ENCODE data around the gene DIDO1.

DNA sequence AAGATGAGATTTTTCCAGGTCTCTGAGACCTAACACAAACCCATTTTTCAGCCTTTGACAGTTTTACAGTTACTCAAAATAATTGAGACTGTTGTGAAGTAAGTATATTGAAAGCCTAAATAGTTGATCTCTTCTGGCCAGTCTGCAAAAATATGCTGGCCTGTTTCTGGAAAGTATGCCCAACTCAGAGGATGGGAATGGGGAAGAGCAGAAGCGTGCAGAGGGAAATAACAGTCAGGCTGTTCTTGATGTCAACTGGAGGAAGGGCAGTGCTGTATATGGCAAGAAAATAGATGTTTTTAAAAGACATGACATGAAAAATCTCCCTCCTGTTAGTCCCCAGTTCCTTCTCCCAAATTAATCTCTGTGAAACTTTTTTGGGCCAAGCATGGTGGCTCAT is 15.5 kb upstream of the DIDO1 start:
- TF ChIP-seq, protein P1, sequence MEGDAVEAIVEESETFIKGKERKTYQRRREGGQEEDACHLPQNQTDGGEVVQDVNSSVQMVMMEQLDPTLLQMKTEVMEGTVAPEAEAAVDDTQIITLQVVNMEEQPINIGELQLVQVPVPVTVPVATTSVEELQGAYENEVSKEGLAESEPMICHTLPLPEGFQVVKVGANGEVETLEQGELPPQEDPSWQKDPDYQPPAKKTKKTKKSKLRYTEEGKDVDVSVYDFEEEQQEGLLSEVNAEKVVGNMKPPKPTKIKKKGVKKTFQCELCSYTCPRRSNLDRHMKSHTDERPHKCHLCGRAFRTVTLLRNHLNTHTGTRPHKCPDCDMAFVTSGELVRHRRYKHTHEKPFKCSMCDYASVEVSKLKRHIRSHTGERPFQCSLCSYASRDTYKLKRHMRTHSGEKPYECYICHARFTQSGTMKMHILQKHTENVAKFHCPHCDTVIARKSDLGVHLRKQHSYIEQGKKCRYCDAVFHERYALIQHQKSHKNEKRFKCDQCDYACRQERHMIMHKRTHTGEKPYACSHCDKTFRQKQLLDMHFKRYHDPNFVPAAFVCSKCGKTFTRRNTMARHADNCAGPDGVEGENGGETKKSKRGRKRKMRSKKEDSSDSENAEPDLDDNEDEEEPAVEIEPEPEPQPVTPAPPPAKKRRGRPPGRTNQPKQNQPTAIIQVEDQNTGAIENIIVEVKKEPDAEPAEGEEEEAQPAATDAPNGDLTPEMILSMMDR (IDR thresholded peaks at IDR 0.05) = no peak
- TF ChIP-seq EZH2 (IDR thresholded peaks at IDR 0.05; ENCODE audit: borderline replicate concordance, insufficient read depth, low read depth, low read length, poor library complexity, severe bottlenecking) = no peak

All from B cell (primary cell).